Muscle layer of duodenum (tissue), 2 donors: Measurements from ENCODE around the gene GINM1.
A peak's percentile ranks its signal among the peaks of the same experiment; 100 is the strongest.

Experiments
- H3K27ac ChIP-seq: one replicate; pipeline ENCODE4 v1.7.0; 2013; ENCODE audit warnings: mild to moderate bottlenecking, low read length
- H3K27me3 ChIP-seq: one replicate; pipeline ENCODE4 v1.7.0; 2013; ENCODE audit warnings: low read depth, mild to moderate bottlenecking, control low read depth, low read length
- H3K36me3 ChIP-seq, 2 donors: one replicate each; pipeline ENCODE4 v1.7.0; 2013; ENCODE audit warnings: low read length in 2 of 2, control low read depth in 1 of 2, mild to moderate bottlenecking in 1 of 2; ENCODE audit not compliant: insufficient read depth in 2 of 2, control insufficient read depth in 1 of 2
- H3K4me1 ChIP-seq, 2 donors: one replicate each; pipeline ENCODE4 v1.7.0; 2013; ENCODE audit warnings: low read length in 2 of 2, mild to moderate bottlenecking in 2 of 2, control low read depth in 1 of 2, moderate library complexity in 1 of 2; ENCODE audit not compliant: insufficient read depth in 2 of 2, control insufficient read depth in 1 of 2
- H3K4me3 ChIP-seq, 2 donors: one replicate each; pipeline ENCODE4 v1.7.0; 2013; ENCODE audit warnings: low read length in 2 of 2, low read depth in 1 of 2, mild to moderate bottlenecking in 1 of 2
- H3K9me3 ChIP-seq, 2 donors: one replicate each; pipeline ENCODE4 v1.7.0; 2013; ENCODE audit warnings: low read length in 2 of 2, control low read depth in 1 of 2, mild to moderate bottlenecking in 1 of 2; ENCODE audit not compliant: control insufficient read depth in 1 of 2
- donor health status: healthy.

Gene GINM1

GRCh38 chr6:149565527-149566409 lies at the start of gene GINM1:
Gene GINM1 (plus strand): TSS chr6:149566375. CDS start chr6:149566415, 40 bp downstream.
- no peaks in the 10 kb centered on the region for H3K27me3 ChIP-seq
- H3K9me3 ChIP-seq, result no peaks in the 10 kb centered on the region
- peaks cover 0 to 7% of the 10 kb centered on the region in 2 donors for H3K4me1 ChIP-seq
- H3K4me3 ChIP-seq, result peak within 1 kb of the TSS; percentile 90 to 93
- H3K36me3 ChIP-seq, result peaks cover 0 to 4% of the 10 kb centered on the region in 2 donors
- peak within 1 kb of the TSS; percentile 60 for H3K27ac ChIP-seq

GRCh38 chr6:149529650-149530049 lies 36.5 kb upstream of the GINM1 start:
- Histone ChIP-seq H3K27me3 (no peaks in the 10 kb centered on the region), H3K9me3 (no peaks in the 10 kb centered on the region), H3K4me3 (no peak overlapping the region), H3K36me3 (peaks cover 39 to 62% of the 10 kb centered on the region in 2 donors), H3K27ac (no peak overlapping the region), H3K4me1 (no peaks in the 10 kb centered on the region)

- Histone ChIP-seq H3K4me1 (no peaks in the 10 kb centered on the region), H3K36me3 (peaks cover 31 to 69% of the 10 kb centered on the region in 2 donors), H3K27ac (no peak overlapping the region), H3K9me3 (no peaks in the 10 kb centered on the region), H3K4me3 (no peak overlapping the region), H3K27me3 (no peaks in the 10 kb centered on the region)
These were observed 31.4 kb upstream of the GINM1 start for GRCh38 chr6:149534742-149535141.

GRCh38 chr6:149541139-149541538 lies 25.0 kb upstream of the GINM1 start:
- no peaks in the 10 kb centered on the region for H3K27me3 ChIP-seq
- peaks cover 9 to 23% of the 10 kb centered on the region in 2 donors for H3K4me1 ChIP-seq
- no peak overlapping the region for H3K27ac ChIP-seq
- H3K9me3 ChIP-seq, result no peaks in the 10 kb centered on the region
- peaks cover 5 to 36% of the 10 kb centered on the region in 2 donors for H3K36me3 ChIP-seq
- no peak overlapping the region for H3K4me3 ChIP-seq

- Histone ChIP-seq H3K27ac (peak overlapping the region; percentile 98), H3K36me3 (peaks cover 0 to 7% of the 10 kb centered on the region in 2 donors), H3K9me3 (no peaks in the 10 kb centered on the region), H3K27me3 (no peaks in the 10 kb centered on the region), H3K4me1 (peaks cover 9 to 28% of the 10 kb centered on the region in 2 donors), H3K4me3 (peak overlapping the region; percentile 82 to 100)
These were observed 21.4 kb upstream of the GINM1 start for GRCh38 chr6:149544646-149545257.

GRCh38 chr6:149545258-149545753 lies 20.9 kb upstream of the GINM1 start:
- no peaks in the 10 kb centered on the region for H3K9me3 ChIP-seq

GRCh38 chr6:149545754-149546471 lies 20.3 kb upstream of the GINM1 start, which contains the start of gene PPIL4:
Gene PPIL4 (minus strand): TSS chr6:149546043. CDS start chr6:149546005, 38 bp downstream.
- H3K27ac ChIP-seq, result peak within 1 kb of the TSS; percentile 98
- H3K4me1 ChIP-seq, result peaks cover 9 to 28% of the 10 kb centered on the region in 2 donors

More at GRCh38 chr6:149545258-149545753, 20.9 kb upstream of the GINM1 start:
- H3K36me3 ChIP-seq, result peaks cover 0 to 7% of the 10 kb centered on the region in 2 donors
- peak overlapping the region; percentile 82 to 100 for H3K4me3 ChIP-seq
- H3K27ac ChIP-seq, result peak overlapping the region; percentile 98
- H3K27me3 ChIP-seq, result no peaks in the 10 kb centered on the region
- peaks cover 9 to 28% of the 10 kb centered on the region in 2 donors for H3K4me1 ChIP-seq

GRCh38 chr6:149551920-149552319 lies 14.3 kb upstream of the GINM1 start:
- Histone ChIP-seq H3K27ac (no peak overlapping the region), H3K27me3 (no peaks in the 10 kb centered on the region), H3K4me3 (no peak overlapping the region), H3K9me3 (no peaks in the 10 kb centered on the region), H3K36me3 (no peaks in the 10 kb centered on the region), H3K4me1 (no peaks in the 10 kb centered on the region)

More at GRCh38 chr6:149545754-149546471, 20.3 kb upstream of the GINM1 start, which contains the start of gene PPIL4:
- H3K36me3 ChIP-seq, result peaks cover 0 to 7% of the 10 kb centered on the region in 2 donors
- H3K4me3 ChIP-seq, result peak within 1 kb of the TSS; percentile 82 to 100
- no peaks in the 10 kb centered on the region for H3K9me3 ChIP-seq
- no peaks in the 10 kb centered on the region for H3K27me3 ChIP-seq

- no peaks in the 10 kb centered on the region for H3K36me3 ChIP-seq
- no peaks in the 10 kb centered on the region for H3K9me3 ChIP-seq
- no peak overlapping the region for H3K27ac ChIP-seq
- H3K27me3 ChIP-seq, result no peaks in the 10 kb centered on the region
- no peaks in the 10 kb centered on the region for H3K4me1 ChIP-seq
- H3K4me3 ChIP-seq, result no peak overlapping the region
These were observed 8.1 kb upstream of the GINM1 start for GRCh38 chr6:149558029-149558428.

- Histone ChIP-seq H3K27me3 (no peaks in the 10 kb centered on the region), H3K4me1 (no peaks in the 10 kb centered on the region), H3K4me3 (no peak overlapping the region), H3K9me3 (no peaks in the 10 kb centered on the region), H3K27ac (no peak overlapping the region), H3K36me3 (no peaks in the 10 kb centered on the region)
These were observed 6.8 kb upstream of the GINM1 start for GRCh38 chr6:149559389-149559788.

GRCh38 chr6:149560736-149561135 lies 5.4 kb upstream of the GINM1 start:
- Histone ChIP-seq H3K4me1 (no peaks in the 10 kb centered on the region), H3K4me3 (no peak overlapping the region), H3K27ac (no peak overlapping the region), H3K36me3 (no peaks in the 10 kb centered on the region), H3K27me3 (no peaks in the 10 kb centered on the region), H3K9me3 (no peaks in the 10 kb centered on the region)
